HG03066 (cell line): ENCODE data around the gene DCUN1D4.
A peak's percentile ranks its signal among the peaks of the same experiment; 100 is the strongest.

Experiments used
- ATAC-seq: cut with Tn5 transposase; IDR thresholded peaks from one replicate; pipeline ENCODE4 v1.9.1; 2021; ENCODE audit warnings: low read depth; ENCODE audit not compliant: unreplicated experiment

DCUN1D4 gene

DNA sequence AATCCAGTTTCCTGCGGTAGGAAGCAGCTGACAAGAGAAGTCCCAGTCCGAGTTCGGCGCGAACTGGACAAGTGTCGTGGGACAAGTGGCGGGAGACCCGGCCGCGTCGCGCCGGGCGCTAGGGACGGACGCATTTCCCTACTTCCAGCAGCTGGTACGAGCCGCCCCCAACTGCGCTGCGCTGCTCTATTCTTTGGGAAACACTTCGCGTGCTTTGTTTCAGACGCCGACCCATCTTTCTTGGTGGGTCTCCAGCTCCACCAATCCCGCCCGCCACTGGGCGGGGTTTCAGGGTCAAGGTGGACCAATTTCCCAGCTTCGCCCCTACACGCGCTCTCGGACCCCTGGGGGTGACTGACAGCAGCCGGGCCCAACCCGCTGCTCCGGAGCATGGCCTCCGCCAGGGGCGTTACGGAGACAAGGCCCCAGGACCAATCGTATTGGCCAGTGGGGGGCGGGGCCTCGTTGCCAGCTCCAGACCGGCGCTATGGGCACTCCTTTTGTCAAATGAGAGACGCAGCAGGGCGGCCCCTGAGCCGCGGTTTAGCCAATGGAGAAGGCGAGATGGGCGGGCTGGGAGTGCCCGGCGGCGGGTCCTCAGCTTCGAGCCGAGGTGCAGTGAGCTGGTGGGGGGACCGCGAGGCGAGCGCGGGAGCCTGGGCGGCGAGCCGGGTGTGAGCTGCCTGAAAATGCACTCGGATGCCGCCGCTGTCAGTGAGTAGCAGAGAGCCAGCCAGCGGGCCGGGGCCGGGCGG lies at the start of gene DCUN1D4:
Gene DCUN1D4, plus strand, starts transcription at position 600 of the 755 bp plus-strand sequence. Its CDS starts 90 bp downstream, at position 690.
- ATAC-seq: peak; percentile 89

DNA sequence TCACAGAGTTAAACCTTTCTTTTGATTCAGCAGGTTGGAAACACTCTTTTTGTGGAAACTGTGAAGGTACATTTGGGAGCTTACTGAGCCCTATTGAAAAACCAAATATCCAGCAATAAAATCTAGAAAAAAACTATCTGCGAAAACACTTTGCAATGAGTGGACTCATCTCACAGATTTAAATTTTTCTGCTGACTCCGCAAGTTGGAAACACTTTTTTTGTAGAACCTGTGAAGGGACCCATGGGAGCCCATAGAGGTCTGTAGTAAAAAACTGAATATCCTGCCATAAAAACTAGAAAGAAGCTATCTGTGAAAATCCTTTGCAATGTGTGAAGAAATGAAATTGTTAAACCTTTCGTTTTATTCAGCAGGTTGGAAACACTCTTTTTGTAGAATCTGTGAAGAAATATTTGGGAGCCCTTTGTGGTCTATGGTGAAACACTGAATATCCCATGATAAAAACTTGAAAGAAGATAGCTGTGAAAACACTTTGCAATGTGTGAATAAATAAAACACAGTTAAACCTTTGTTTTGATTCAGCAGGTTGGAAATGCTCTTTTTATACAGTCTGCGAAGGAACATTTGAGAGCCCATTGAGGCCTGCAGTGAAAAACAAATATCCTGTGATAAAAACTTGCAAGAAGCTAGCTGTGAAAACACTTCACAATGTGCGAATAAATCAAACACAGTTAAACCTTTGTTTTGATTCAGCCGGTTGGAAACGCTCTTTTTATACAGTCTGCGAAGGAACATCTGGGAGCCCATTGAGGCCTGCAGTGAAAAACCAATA lies 22.3 kb upstream of the DCUN1D4 start:
- no peak for ATAC-seq

DNA sequence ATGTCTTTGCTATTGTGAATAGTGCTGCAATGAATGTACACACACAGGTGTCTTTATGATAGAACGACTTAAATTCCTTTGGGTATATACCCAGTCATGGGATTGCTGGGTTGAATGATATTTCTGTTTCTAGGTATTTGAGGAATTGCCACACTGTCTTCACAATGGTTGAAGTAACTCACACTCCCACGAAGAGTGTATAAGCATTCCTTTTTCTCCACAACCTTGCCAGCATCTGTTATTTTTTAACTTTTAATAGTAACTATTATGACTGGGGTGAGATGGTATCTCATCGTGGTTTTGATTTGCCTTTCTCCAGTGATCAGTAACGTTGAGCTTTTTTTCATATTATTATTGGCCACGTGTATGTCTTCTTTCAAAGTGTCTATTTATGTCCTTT lies 17.6 kb upstream of the DCUN1D4 start:
- ATAC-seq: no peak

DNA sequence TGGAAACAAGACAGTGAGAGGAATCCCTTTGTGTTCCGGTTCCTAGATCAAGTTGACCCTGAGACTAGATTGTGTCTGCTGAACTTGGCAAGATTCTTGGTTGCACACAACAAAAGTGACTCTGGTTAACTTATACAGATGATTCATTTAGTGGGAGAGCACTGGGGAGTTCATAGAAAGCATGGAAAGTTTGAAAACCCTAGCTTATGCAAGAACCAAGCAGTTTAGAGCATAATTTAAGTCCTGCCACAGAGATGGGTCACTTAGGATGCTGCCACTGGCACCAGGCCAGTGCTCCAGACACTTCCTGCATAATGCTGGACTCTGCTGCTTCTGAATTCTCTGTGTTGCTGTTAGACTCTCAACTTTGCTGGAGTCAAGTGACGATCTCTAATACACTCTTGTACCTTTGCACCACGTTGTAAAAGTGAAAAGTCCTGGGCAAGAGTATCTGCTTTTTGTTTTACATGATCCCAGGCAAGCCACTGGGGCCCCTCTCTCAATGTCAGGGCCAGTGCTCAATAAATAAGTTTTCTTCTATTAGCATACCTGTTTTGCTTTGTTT lies 12.7 kb upstream of the DCUN1D4 start:
- no peak for ATAC-seq

DNA sequence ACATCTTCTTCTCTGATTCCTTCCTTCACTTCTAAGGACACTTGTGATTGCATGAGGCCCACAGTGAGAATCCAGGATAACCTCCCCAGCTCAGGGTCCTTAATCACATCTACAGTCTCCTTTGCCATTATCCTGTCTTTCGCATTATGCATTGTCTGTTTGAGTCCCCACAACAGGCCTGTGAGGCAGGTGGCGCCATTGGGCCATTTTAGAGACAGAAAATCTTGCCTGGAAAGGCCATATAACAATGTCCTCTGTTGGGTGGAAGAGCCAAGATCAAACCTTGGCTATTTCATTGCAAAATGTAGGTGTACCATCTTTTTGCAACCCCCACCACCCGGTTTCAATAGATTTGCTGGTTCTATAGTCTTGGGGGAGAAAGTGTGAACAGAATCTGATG lies 11.8 kb upstream of the DCUN1D4 start:
- no peak for ATAC-seq

DNA sequence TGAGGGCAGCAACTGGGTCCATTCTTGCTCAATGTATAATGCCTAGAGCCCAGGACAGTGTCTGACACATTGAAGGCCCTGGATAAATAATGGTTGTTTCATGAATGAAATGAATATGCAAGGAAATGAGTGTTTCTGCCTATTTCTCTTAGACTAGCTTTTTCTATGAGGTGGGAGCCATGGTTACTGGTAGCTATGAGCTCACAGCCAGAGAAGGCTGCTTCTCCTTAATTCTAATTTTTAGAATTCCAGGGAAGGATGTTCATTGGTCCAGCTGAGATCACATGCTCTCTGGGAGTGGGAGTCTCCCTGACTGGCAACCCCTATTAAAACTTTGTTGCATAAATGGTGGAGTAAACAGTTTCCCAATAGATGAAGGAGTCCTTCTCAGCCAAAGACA lies 9.7 kb upstream of the DCUN1D4 start:
- ATAC-seq: no peak

DNA sequence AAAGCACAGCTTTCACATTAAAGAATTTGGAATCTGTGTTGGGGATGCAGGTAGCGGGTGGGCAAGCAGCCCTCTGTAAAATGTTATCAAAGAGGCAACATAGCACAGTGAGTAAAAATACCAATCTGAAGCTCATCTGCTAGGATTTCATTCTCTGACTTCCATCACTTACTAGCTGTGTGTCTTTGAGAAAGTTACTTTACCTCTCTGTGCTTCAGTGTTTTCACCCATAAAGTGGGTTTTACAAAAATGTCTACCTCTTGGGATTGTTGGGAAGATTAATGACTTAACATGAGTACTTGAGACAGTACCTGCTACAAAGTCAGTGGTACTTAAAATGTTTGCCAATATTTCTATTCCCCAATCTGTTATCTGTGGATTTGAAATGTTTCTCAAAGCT lies 7.9 kb upstream of the DCUN1D4 start:
- no peak for ATAC-seq

DNA sequence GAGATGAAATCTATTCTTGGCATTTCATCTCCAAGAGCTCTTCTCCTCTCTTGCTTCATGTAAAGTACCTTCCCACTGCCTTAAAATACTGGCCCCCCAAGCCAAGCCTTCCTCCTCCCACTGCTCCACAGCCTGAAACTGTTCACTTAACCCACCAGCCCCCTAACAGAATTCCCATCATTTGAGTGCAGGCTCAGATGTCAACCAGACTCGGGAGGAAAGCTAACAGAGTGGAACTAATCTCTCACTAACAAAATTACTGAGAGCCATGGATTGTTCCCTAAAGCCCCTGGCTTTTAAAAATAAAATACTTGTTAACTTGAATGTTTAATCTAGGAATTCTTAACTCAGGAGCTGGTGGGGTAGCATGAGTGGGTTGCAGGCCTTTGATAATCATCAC lies 7.1 kb upstream of the DCUN1D4 start:
- ATAC-seq: no peak

DNA sequence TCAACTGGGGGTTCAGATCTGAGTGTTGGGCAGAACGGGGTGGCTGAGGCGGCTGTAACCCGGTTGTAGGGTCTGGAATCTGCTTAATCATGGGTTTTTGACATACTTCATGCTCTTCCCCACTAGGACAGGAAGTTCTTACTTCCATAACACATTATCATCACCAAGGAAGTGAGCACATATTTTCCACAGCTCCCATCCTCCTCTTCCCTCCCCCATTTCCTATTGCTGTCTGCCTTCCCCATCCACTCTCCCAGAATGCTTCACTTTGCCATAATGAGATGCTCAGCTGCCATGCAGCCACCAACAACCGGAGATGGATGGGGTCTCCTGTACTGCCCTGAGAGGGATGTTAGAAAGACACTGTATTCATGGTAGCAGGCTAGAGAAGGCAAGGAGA lies 6.4 kb upstream of the DCUN1D4 start:
- no peak for ATAC-seq

DNA sequence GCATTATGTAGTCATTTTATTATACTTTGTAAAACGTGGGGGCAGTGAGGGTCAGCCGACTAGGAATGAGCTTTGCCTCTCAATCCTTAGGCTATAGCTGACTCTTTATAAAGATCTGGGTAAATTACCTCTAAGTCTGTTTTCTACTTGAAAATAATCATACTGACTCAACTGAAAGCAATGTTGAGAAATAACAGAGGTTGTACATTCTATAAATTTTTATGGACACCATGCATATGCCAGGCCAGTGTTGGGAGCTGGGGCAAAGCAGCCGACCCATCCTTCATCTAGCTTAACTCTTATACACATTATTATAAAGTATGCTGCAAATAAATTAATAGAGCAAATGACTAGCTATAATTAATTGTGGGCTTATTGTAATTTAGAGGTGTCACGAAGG lies 2.2 kb upstream of the DCUN1D4 start:
- no peak for ATAC-seq

DNA sequence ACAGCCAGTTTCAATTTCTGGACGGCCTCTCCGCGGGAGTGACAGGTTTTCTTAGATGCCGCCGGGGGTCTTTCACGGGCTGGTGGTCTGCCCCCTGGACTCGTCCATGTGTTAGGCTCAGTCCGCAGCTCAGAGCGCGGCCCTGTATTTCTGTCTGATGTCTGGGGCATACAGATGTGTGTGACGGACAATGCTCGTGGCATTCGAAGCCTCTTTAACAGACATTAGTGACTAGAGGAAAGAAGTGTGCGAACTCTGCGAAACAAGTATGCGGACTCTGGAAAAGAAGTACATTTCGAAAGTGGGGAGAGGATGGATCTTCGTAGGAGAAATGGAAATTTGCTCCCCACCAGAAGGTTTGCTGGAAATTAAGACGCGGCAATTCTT lies 793 bp upstream of the DCUN1D4 start:
- ATAC-seq: no peak

DNA sequence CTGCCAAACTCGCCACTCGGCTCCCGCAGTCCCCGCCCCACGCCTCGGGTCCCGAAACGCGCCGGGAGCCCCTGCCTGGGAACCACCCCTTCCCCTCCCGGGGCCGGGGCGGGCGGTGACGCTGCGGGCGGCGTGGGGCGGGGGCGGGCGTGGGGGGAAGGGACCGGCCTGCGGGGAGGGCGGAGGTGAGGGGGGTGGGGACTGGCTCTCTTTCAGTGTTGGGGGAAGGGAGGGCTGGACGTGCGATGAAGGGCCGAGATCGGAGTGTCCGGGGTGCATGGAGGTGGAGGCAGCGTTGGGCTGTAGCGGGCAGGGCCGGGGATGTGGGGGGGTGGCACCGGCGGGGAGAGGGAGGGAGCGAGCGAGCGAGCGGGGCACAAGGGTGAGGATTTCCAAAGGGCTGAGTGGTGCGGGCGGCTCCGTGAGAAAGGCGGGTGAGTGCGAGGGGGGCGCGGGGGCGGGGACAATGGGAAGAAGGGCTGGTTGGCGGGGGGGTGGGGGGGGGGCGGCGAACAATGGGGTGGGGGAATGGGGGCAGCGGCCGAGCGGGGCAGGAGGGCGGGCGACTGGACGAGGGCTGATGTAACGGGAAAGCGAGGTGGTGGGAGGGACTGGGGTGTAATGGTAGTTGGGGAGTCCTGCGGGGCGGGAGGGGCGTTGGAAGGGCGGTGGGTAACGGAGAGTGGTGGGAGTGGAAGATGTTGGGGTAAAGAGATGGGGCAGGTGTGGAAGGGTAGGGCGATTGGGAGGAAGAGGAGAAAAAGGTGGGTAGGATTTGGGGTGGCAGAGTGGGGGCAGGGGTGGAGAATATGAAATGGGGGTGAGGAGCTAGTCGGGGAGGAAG lies 578 bp downstream of the DCUN1D4 start:
- peak; percentile 14 for ATAC-seq

DNA sequence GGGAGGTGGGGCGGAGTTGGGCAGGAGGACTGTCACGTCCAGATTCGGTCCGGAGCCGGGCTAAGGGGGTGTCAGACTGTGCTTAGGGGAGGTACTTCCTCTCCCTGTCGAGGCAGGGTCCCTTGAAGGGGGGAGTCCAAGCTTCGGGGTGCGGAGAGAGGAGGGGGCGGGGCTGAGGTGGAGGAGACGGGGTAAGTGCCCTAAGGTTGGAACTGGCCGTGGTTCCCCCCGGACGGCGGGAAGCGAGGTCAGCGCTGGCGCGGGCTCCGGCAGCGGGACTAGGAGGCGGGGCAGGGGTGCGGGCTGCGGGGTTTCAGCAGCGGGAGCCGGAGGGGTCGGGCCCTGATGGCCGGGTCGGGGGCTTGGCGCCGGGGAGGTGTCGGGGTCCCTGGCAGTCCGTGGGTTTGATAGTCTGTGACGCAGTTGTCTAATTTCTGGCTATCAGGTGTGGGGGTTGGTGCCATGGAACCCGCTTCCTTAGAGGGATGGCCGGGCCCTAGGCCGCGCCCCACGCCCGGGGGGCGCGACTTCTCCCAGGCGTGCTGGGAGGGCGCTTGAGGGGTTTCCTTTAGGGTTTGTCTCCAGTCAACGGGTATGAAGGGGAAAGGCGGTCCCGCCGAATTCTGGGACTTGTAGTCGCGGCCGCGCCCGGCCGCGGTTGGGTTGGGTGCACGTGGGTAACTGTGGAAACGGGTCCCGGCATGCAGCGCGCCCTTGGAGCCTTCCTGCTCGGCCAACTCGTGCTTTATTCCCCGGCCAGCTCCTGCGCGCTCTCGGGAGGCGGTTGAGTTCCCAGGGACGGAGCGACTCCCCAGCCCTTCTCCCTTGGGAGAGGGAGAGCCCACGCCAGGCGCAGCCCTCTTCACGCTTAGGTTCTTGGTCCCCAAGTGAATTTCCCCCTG lies 1.5 kb downstream of the DCUN1D4 start:
- ATAC-seq: peak; percentile 38

DNA sequence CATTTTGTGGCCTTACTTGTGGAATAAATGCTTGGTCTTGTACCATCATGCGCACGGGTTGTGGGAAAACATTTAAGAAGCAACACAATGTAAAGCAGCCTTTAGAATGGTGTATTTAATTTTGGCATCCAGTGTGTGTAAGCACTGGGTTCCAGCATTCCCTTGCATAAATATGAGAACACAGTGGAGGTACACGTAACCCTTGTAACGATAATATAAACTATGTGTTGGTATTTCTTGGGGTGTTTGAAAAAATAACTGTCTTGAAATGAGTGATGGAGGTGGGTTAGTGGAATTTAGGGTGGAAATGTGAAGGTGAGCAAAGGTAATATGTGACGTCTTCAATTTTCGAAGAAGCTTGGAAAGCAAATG lies 2.1 kb downstream of the DCUN1D4 start:
- no peak for ATAC-seq

DNA sequence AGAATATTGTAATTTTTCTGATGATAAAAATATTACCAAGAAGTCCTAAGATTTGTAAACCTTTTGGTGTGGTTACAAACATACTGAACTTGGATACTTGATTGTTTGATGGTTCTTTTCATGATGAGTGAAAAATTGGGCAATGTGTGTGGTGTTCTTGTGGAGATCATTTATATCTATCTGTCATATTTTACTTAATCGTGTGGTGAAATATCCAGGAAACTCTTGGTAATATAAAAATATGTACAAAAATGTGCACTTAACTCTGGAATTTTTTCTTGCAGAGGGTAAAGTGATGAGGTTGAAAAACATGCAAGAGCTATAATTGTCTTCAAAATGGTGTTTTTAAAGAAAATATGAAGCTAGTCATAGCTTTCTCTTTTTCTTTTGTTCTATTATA lies 2.8 kb downstream of the DCUN1D4 start:
- no peak for ATAC-seq

DNA sequence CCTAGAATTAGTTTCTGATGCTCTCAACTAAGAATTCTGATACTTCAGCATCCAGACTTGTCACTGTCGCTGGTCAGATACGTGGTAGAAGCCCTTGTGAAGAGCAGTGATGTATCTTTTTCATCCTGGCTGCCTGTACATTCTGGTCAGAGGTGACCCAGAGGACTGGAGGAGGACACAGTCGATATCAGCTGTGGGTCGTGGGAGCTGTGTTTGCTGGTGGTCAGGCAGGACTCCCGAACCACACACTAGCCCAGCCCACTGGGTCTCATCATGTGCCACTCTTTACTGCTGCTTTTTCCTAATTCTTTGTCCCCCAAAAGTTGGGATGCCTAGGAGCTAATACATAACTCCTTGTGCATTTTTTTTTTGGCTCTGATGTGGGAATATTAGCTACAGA lies 6.5 kb downstream of the DCUN1D4 start:
- ATAC-seq: no peak

DNA sequence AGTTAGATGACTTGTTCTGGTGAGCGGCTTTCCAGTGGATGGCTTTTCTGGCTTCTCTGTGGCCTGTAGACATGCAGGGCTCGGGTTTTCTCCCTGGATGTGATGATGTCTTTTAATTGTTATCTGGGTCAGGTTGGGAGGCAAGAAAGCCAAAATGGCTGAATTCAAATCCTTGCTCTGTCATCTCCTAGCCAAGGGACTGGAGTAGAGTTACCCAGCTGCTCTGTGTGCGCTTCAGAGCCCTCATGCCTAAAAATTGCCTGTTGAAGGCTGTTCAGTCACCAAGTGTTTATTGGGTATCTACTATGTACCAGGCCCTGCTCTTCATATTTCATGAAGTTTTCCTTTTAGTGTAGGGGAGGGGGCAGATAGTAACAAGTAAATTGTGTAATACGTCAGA lies 7.3 kb downstream of the DCUN1D4 start:
- no peak for ATAC-seq

DNA sequence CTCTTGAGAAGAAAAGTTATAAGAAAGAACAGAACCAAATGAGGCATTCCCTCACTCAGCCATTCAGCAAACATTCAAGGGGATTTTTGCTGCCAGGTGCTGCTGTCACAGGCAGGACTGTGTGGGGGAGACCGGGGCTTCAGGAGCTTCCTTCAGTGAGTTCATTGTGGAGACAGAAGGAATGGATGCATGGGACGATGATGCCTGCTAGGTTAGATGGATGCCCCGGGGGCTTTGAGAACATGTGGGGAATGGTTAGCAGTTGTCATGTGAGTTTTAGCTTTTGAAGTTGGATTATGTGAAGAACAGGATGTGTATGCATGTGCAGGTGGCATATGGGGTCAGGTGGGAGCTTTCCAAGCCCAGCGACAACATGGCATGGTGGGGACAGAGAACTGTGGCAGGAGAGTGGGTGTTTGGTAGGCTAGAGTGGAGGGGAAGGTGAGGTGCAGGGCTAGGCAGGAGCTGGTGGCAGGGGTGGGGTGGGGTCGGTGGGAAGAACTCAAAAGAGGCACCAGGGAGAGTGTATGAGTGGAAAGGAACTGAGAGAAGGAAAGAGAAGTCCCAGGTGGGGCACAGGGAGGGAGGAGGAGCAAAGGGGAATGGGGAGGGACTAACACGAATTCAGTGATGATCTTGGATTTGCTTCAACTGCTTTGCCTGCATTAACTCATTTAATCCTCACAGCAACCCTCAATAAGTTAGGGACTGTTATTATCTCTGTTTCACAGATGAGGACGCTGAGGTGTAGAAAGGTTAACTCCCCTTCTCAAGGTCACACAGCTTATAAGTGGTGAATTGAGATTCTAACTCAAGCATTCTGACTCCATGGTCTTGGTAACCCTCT lies 8.4 kb downstream of the DCUN1D4 start:
- no peak for ATAC-seq

DNA sequence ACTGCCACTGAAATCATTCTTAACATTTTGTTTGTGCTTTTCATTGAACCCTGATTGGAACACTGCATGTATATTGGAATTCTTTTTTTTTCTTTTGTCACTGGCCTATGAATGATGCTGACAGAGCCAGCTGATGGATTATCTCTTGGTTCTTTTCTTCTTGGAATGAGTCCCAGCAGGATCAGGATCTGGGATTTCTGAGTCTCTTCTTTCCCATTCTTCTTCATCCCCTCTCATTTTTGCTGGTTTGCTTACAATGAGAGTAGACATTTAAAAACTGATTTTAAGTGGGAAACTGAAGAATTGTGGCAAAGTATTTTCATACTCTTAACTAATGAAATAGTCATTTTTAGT lies 9.0 kb downstream of the DCUN1D4 start:
- ATAC-seq: no peak
